HEK293 (cell line): ENCODE results near the gene GAPVD1.

ENCODE experiments used
- CTCF ChIP-seq: fragments of 450-650 bp; formaldehyde crosslinking; IDR thresholded peaks from 2 replicates; pipeline ENCODE4 v1.5.1; 2016; ENCODE audit warnings: missing biosample characterization, missing genetic modification characterization
- YY1 ChIP-seq: fragments of 450-650 bp; formaldehyde crosslinking; IDR thresholded peaks from 2 replicates; pipeline ENCODE4 v1.5.1; 2018; ENCODE audit warnings: missing biosample characterization, missing genetic modification characterization

GRCh38 chr9:125329978-125330377, 68.4 kb downstream of the GAPVD1 start:
- TF ChIP-seq CTCF (tag by site-specific recombination) (no peak), YY1 (tag by site-specific recombination) (no peak)
